GM23338 (cell line): ENCODE results near the gene TCIRG1. TPM values are rescaled to one million over a fixed set of nuclear protein-coding genes. Genes with fewer than 3 reads are reported as not detected.

Experiments
- ATAC-seq: fragments of 200-7000 bp; cut with Tn5 transposase; 3 replicates; pipeline ENCODE4 v1.9.1; 2020
- DNase-seq: peaks from one replicate; pipeline ENCODE4 v3.0.0-alpha.2; 2015; ENCODE audit warnings: low spot score
- H2AFZ ChIP-seq: fragments of 200-600 bp; sonication (generic); 2 replicates; pipeline ENCODE4 v1.8.0; 2016; ENCODE audit warnings: antibody characterized with exemption, mild to moderate bottlenecking, moderate library complexity
- H3F3A ChIP-seq: fragments of 200-600 bp; sonication (generic); replicated peaks from 2 replicates; pipeline ENCODE4 v1.8.0; 2017; ENCODE audit warnings: antibody characterized with exemption, mixed run types, low read depth
- H3K27ac ChIP-seq: fragments of 200-600 bp; sonication (generic); 2 replicates; pipeline ENCODE4 v1.6.1; 2016; ENCODE audit warnings: low read depth
- H3K27me3 ChIP-seq: fragments of 200-600 bp; sonication (generic); 2 replicates; pipeline ENCODE4 v1.8.0; 2016; ENCODE audit warnings: mild to moderate bottlenecking, mixed run types, moderate library complexity; ENCODE audit not compliant: insufficient read depth
- H3K36me3 ChIP-seq: fragments of 200-600 bp; sonication (generic); 2 replicates; pipeline ENCODE4 v1.8.0; 2016; ENCODE audit warnings: mild to moderate bottlenecking; ENCODE audit not compliant: insufficient read depth
- H3K4me1 ChIP-seq: fragments of 200-600 bp; sonication (generic); 2 replicates; pipeline ENCODE4 v1.8.0; 2016; ENCODE audit warnings: mild to moderate bottlenecking, moderate library complexity; ENCODE audit not compliant: insufficient read depth
- H3K4me2 ChIP-seq: fragments of 200-600 bp; sonication (generic); 2 replicates; pipeline ENCODE4 v1.7.1; 2017; ENCODE audit warnings: mixed run types
- H3K4me3 ChIP-seq: fragments of 200-600 bp; sonication (generic); 2 replicates; pipeline ENCODE4 v1.6.1; 2016; ENCODE audit warnings: mixed run types
- H3K79me2 ChIP-seq: fragments of 200-600 bp; sonication (generic); replicated peaks from 2 replicates; pipeline ENCODE4 v1.8.0; 2017; ENCODE audit warnings: mild to moderate bottlenecking; ENCODE audit not compliant: insufficient read depth
- H3K9me2 ChIP-seq: fragments of 200-600 bp; sonication (generic); 2 replicates; pipeline ENCODE4 v1.8.0; 2017; ENCODE audit not compliant: insufficient read depth
- H4K20me1 ChIP-seq: fragments of 200-600 bp; sonication (generic); replicated peaks from 2 replicates; pipeline ENCODE4 v1.8.0; 2017; ENCODE audit warnings: mild to moderate bottlenecking; ENCODE audit not compliant: insufficient read depth
- H3K27ac Mint-ChIP-seq: 2 replicates; pipeline ENCODE4 v1.8.0; 2020; ENCODE audit warnings: inconsistent platforms, mild to moderate bottlenecking, moderate library complexity, mixed read lengths
- H3K27me3 Mint-ChIP-seq: 3 replicates; pipeline ENCODE4 v1.8.0; 2022; ENCODE audit warnings: low read depth, mild to moderate bottlenecking, moderate library complexity, mixed read lengths, inconsistent platforms; ENCODE audit not compliant: insufficient read depth, poor library complexity
- H3K36me3 Mint-ChIP-seq: 3 replicates; pipeline ENCODE4 v1.8.0; 2021; ENCODE audit warnings: low read depth, mild to moderate bottlenecking, inconsistent platforms, moderate library complexity, mixed read lengths
- H3K4me1 Mint-ChIP-seq: 3 replicates; pipeline ENCODE4 v1.8.0; 2020; ENCODE audit warnings: mild to moderate bottlenecking, inconsistent platforms, mixed read lengths
- H3K4me3 Mint-ChIP-seq: 3 replicates; pipeline ENCODE4 v1.8.0; 2021; ENCODE audit warnings: moderate library complexity, mild to moderate bottlenecking, inconsistent platforms, mixed read lengths
- H3K9me3 Mint-ChIP-seq: 3 replicates; pipeline ENCODE4 v1.8.0; 2020; ENCODE audit warnings: moderate library complexity, mild to moderate bottlenecking, inconsistent platforms, mixed read lengths
- CREB1 ChIP-seq: fragments of 250-450 bp; sonication (Bioruptor Pico); IDR thresholded peaks from 2 replicates; pipeline ENCODE4 v1.5.0; 2020; ENCODE audit warnings: low read depth, mild to moderate bottlenecking, moderate library complexity
- CTCF ChIP-seq, 2 experiments: fragments of 200-600 bp in 1 of 2; sonication (generic) in 1 of 2; conservative IDR thresholded peaks; 2 replicates each; pipeline versions ENCODE4 v1.5.1 to v1.6.1; 2016 to 2017; ENCODE audit warnings: antibody characterized with exemption in 2 of 2, low read depth in 2 of 2, mild to moderate bottlenecking in 2 of 2, moderate library complexity in 1 of 2
- EZH2 ChIP-seq: fragments of 200-600 bp; sonication (generic); IDR thresholded peaks from one replicate; pipeline ENCODE4 v1.8.0; 2017; ENCODE audit warnings: antibody characterized with exemption, mild to moderate bottlenecking, low read depth; ENCODE audit not compliant: unreplicated experiment
- EZH2phosphoT487 ChIP-seq: fragments of 200-600 bp; sonication (generic); IDR thresholded peaks from one replicate; pipeline ENCODE4 v1.8.1; 2018; ENCODE audit warnings: antibody characterized with exemption; ENCODE audit not compliant: unreplicated experiment
- JUNB ChIP-seq: IDR thresholded peaks from one replicate; pipeline ENCODE4 v1.6.1; 2016; ENCODE audit warnings: antibody characterized with exemption; ENCODE audit not compliant: unreplicated experiment
- NANOG ChIP-seq: IDR thresholded peaks from 2 replicates; pipeline ENCODE4 v1.6.1; 2016; ENCODE audit warnings: antibody characterized with exemption, borderline replicate concordance
- POLR2AphosphoS5 ChIP-seq: IDR thresholded peaks from 2 replicates; pipeline ENCODE4 v1.6.1; 2016; ENCODE audit warnings: antibody characterized with exemption, low read depth
- REST ChIP-seq: IDR thresholded peaks from one replicate; pipeline ENCODE4 v1.6.1; 2018; ENCODE audit warnings: antibody characterized with exemption; ENCODE audit not compliant: unreplicated experiment
- STAT1 ChIP-seq: IDR thresholded peaks from one replicate; pipeline ENCODE4 v1.6.1; 2016; ENCODE audit warnings: antibody characterized with exemption; ENCODE audit not compliant: unreplicated experiment
- ZNF114 ChIP-seq: fragments of 250-450 bp; sonication (Bioruptor Pico); IDR thresholded peaks from 2 replicates; pipeline ENCODE4 v1.5.0; 2020; ENCODE audit warnings: mild to moderate bottlenecking, moderate library complexity
- ZNF331 ChIP-seq: fragments of 250-450 bp; sonication (Bioruptor Pico); IDR thresholded peaks from 2 replicates; pipeline ENCODE4 v1.5.0; 2020; ENCODE audit warnings: low read depth, mild to moderate bottlenecking, moderate library complexity
- ZNF462 ChIP-seq: fragments of 250-450 bp; sonication (Bioruptor Pico); IDR thresholded peaks from 2 replicates; pipeline ENCODE4 v1.5.0; 2020; ENCODE audit warnings: mild to moderate bottlenecking, moderate library complexity
- polyA plus RNA-seq: library from polyadenylated mRNA; unstranded; fragments of >200 nt; fragmentation: Nextera tagmentation; extraction: Ambion mirVana; gene quantifications from 2 replicates; pipeline ENCODE4 v1.2.1, GENCODE V29; 2016
- total RNA-seq: library from RNA; depleted of rRNA; stranded (reverse); fragments of >200 nt; shearing (Covaris generic); gene quantifications from 2 replicates; pipeline ENCODE4 v1.2.3, GENCODE V29; 2014
- TF ChIP-seq, protein P1 (sequence below): IDR thresholded peaks from 2 replicates; pipeline ENCODE4 v1.6.1; 2016; ENCODE audit warnings: antibody characterized with exemption

Gene TCIRG1
- total and polyA plus RNA-seq, 2 experiments from 2014 or later, result 20.4 to 40.4 TPM

- Histone ChIP-seq H3K4me1 (peaks cover 12% of the 10 kb centered on the region), H3K27me3 (no peaks in the 10 kb centered on the region), H3K9me2 (no peaks in the 10 kb centered on the region), H3K27ac (no peak overlapping the region), H3F3A (0 out of 2 replicates have a peak, but pooled peaks cover 5% of the 10 kb centered on the region), H3K4me2 (no peak overlapping the region), H2AFZ (no peak overlapping the region), H3K4me3 (no peak overlapping the region), H4K20me1 (no peaks in the 10 kb centered on the region), H3K36me3 (no peaks in the 10 kb centered on the region), H3K79me2 (no peaks in the 10 kb centered on the region)
- DNase-seq (no peak), ATAC-seq (no peak)
- TF ChIP-seq CTCF (conservative IDR thresholded peaks at IDR 0.05; ENCODE audit: low read depth in 2 of 2) (no peak), ZNF114 (no peak), CREB1 (CRISPR knock-in tag) (no peak), POLR2AphosphoS5 (no peak), STAT1 (no peak), ZNF331 (CRISPR knock-in tag) (no peak), EZH2 (no peak), JUNB (no peak), NANOG (no peak), EZH2phosphoT487 (no peak), ZNF462 (CRISPR knock-in tag) (no peak), REST (no peak)
- TF ChIP-seq, protein P1, sequence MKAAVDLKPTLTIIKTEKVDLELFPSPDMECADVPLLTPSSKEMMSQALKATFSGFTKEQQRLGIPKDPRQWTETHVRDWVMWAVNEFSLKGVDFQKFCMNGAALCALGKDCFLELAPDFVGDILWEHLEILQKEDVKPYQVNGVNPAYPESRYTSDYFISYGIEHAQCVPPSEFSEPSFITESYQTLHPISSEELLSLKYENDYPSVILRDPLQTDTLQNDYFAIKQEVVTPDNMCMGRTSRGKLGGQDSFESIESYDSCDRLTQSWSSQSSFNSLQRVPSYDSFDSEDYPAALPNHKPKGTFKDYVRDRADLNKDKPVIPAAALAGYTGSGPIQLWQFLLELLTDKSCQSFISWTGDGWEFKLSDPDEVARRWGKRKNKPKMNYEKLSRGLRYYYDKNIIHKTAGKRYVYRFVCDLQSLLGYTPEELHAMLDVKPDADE, result no peak
- no peak overlapping the region for H3K4me3 Mint-ChIP-seq
- peaks cover 8% of the 10 kb centered on the region for H3K27me3 Mint-ChIP-seq
- peaks cover 7% of the 10 kb centered on the region for H3K4me1 Mint-ChIP-seq
- no peaks in the 10 kb centered on the region for H3K36me3 Mint-ChIP-seq
- H3K9me3 Mint-ChIP-seq, result no peaks in the 10 kb centered on the region
- no peak overlapping the region for H3K27ac Mint-ChIP-seq
Observed at GRCh38 chr11:68043349-68044144, 4.7 kb downstream of the TCIRG1 start.
